Suprapubic skin (tissue), 4 donors: Measurements from ENCODE around the gene EEF2K. TPM values are rescaled to one million over a fixed set of nuclear protein-coding genes. Genes with fewer than 3 reads are reported as not detected.
A peak's percentile ranks its signal among the peaks of the same experiment; 100 is the strongest.

Experiments
- DNase-seq, 2 donors: peaks; one replicate each; pipeline ENCODE4 v3.0.0-alpha.2; 2019; ENCODE audit warnings: low spot score in 2 of 2
- H3K27ac ChIP-seq: fragments of 200-600 bp; sonication (generic); one replicate; pipeline ENCODE4 v1.5.1; 2019
- H3K27me3 ChIP-seq: fragments of 200-600 bp; sonication (generic); one replicate; pipeline ENCODE4 v1.5.1; 2019
- H3K36me3 ChIP-seq: fragments of 200-600 bp; sonication (generic); one replicate; pipeline ENCODE4 v1.5.1; 2019
- H3K4me1 ChIP-seq: fragments of 200-600 bp; sonication (generic); one replicate; pipeline ENCODE4 v1.5.1; 2019
- H3K4me3 ChIP-seq: fragments of 200-600 bp; sonication (generic); one replicate; pipeline ENCODE4 v1.5.1; 2019; ENCODE audit warnings: mild to moderate bottlenecking
- H3K9me3 ChIP-seq: fragments of 200-600 bp; sonication (generic); one replicate; pipeline ENCODE4 v1.5.1; 2019
- CTCF ChIP-seq, 2 donors: fragments of 200-600 bp in 1 of 2; fragments of 450-650 bp in 1 of 2; sonication (generic) in 1 of 2; IDR thresholded peaks; one replicate each; pipeline ENCODE4 v1.5.1; 2016 to 2019; ENCODE audit warnings: antibody characterized with exemption in 2 of 2, mild to moderate bottlenecking in 1 of 2, moderate library complexity in 1 of 2
- EP300 ChIP-seq: sonication (generic); formaldehyde crosslinking; IDR thresholded peaks from one replicate; pipeline ENCODE4 v1.6.1; 2017; ENCODE audit warnings: antibody characterized with exemption
- POLR2A ChIP-seq, 2 donors: fragments of 450-650 bp; IDR thresholded peaks; one replicate each; pipeline ENCODE4 v1.6.1; 2017; ENCODE audit warnings: antibody characterized with exemption in 2 of 2, mild to moderate bottlenecking in 2 of 2, moderate library complexity in 2 of 2
- POLR2AphosphoS5 ChIP-seq, 3 donors: sonication (generic); formaldehyde crosslinking; IDR thresholded peaks; one replicate each; pipeline ENCODE4 v1.6.1; 2017; ENCODE audit warnings: antibody characterized with exemption in 3 of 3
- WGBS: methylation state at CpG from one replicate; pipeline ENCODE4 v1.1.5; 2018; 5-methylcytosine and 5-hydroxymethylcytosine counted together
- total RNA-seq, 4 donors: library from RNA; depleted of rRNA; stranded (reverse); fragments of >200 nt; gene quantifications; one replicate each; pipeline ENCODE4 v1.1.0, GENCODE V29; 2016

EEF2K gene
- total RNA-seq, 4 donors from 2014 or later, result 50.9 to 194 (median 73.8) TPM

GRCh38 chr16:22190081-22190775 lies 15.8 kb upstream of the EEF2K start:
- H3K4me3 ChIP-seq, result peak overlapping the region; percentile 73
- DNase-seq, result peak; percentile 93 to 100
- H3K27ac ChIP-seq, result peak overlapping the region; percentile 99
- TF ChIP-seq CTCF (IDR thresholded peaks at IDR 0.05) (no peak), POLR2A (IDR thresholded peaks at IDR 0.05) (peak; percentile 44 to 53), EP300 (no peak), POLR2AphosphoS5 (IDR thresholded peaks at IDR 0.05) (peak; percentile 34 to 65 (median 65))
- no peaks in the 10 kb centered on the region for H3K36me3 ChIP-seq
- H3K27me3 ChIP-seq, result no peaks in the 10 kb centered on the region
- H3K9me3 ChIP-seq, result no peaks in the 10 kb centered on the region
- peaks cover 49% of the 10 kb centered on the region for H3K4me1 ChIP-seq
- WGBS, result under 1% methylated on average over 61 of the region's 72 CpGs

GRCh38 chr16:22190776-22191531 lies 15.1 kb upstream of the EEF2K start:
- Histone ChIP-seq H3K27ac (peak overlapping the region; percentile 99), H3K4me3 (peak overlapping the region; percentile 50), H3K4me1 (peaks cover 54% of the 10 kb centered on the region), H3K36me3 (no peaks in the 10 kb centered on the region), H3K9me3 (no peaks in the 10 kb centered on the region), H3K27me3 (no peaks in the 10 kb centered on the region)
- TF ChIP-seq POLR2AphosphoS5 (IDR thresholded peaks at IDR 0.05), result peak; percentile 53 to 87 (median 61)
- TF ChIP-seq EP300, result no peak
- peak; percentile 25 to 91 for TF ChIP-seq POLR2A (IDR thresholded peaks at IDR 0.05)
- no peak for TF ChIP-seq CTCF (IDR thresholded peaks at IDR 0.05)
- DNase-seq, result peak; percentile 100
- under 1% methylated on average over 41 of the region's 43 CpGs for WGBS

GRCh38 chr16:22191532-22192260 lies 14.4 kb upstream of the EEF2K start:
- no peak for DNase-seq
- peak overlapping the region; percentile 99 for H3K27ac ChIP-seq
- no peak for TF ChIP-seq POLR2A (IDR thresholded peaks at IDR 0.05)
- TF ChIP-seq POLR2AphosphoS5 (IDR thresholded peaks at IDR 0.05), result no peak
- no peak for TF ChIP-seq EP300
- no peak for TF ChIP-seq CTCF (IDR thresholded peaks at IDR 0.05)
- WGBS, result 6% methylated on average over 9 of the region's 9 CpGs
- peaks cover 61% of the 10 kb centered on the region for H3K4me1 ChIP-seq
- no peaks in the 10 kb centered on the region for H3K27me3 ChIP-seq
- H3K9me3 ChIP-seq, result no peaks in the 10 kb centered on the region
- H3K4me3 ChIP-seq, result peak overlapping the region; percentile 50
- no peaks in the 10 kb centered on the region for H3K36me3 ChIP-seq

GRCh38 chr16:22192261-22193062 lies 13.6 kb upstream of the EEF2K start:
- TF ChIP-seq POLR2AphosphoS5 (IDR thresholded peaks at IDR 0.05), result peak in 1 of 3 donors; percentile 22
- TF ChIP-seq CTCF (IDR thresholded peaks at IDR 0.05), result no peak
- peak in 1 of 2 donors; percentile 25 for TF ChIP-seq POLR2A (IDR thresholded peaks at IDR 0.05)
- no peak for TF ChIP-seq EP300
- Histone ChIP-seq H3K9me3 (no peaks in the 10 kb centered on the region), H3K27ac (peak overlapping the region; percentile 99), H3K27me3 (no peaks in the 10 kb centered on the region), H3K4me3 (peak overlapping the region; percentile 50), H3K4me1 (peaks cover 61% of the 10 kb centered on the region), H3K36me3 (no peaks in the 10 kb centered on the region)
- 14% methylated on average over 16 of the region's 16 CpGs for WGBS
- peak; percentile 94 to 95 for DNase-seq
